Skin of body (tissue), 2 donors: ENCODE measurements around the gene HRH1. TPM values are rescaled to one million over a fixed set of nuclear protein-coding genes. Genes with fewer than 3 reads are reported as not detected.
"Not testable (repeated sequence)": the region's sequence is repeated elsewhere in the genome, so short reads cannot be mapped to it uniquely, and the experiment has no call there.

ENCODE experiments used
- DNase-seq: peaks from one replicate; lab custom pipeline; 2025; lab: John Stamatoyannopoulos, UW
- total RNA-seq: library from RNA; depleted of rRNA; stranded (reverse); fragments of >200 nt; gene quantifications from one replicate; pipeline ENCODE4 v1.2.3, GENCODE V29; 2014

Gene HRH1
- total RNA-seq, 1 donor from 2014 or later, result 10.1 TPM

- peak; percentile 68 for DNase-seq
These were observed 82.5 kb downstream of the HRH1 start for GRCh38 chr3:11236588-11237461.

GRCh38 chr3:11238060-11238459 lies 83.8 kb downstream of the HRH1 start:
- no peak for DNase-seq

- no peak for DNase-seq
These were observed 84.6 kb downstream of the HRH1 start for GRCh38 chr3:11238880-11239279.

DNA sequence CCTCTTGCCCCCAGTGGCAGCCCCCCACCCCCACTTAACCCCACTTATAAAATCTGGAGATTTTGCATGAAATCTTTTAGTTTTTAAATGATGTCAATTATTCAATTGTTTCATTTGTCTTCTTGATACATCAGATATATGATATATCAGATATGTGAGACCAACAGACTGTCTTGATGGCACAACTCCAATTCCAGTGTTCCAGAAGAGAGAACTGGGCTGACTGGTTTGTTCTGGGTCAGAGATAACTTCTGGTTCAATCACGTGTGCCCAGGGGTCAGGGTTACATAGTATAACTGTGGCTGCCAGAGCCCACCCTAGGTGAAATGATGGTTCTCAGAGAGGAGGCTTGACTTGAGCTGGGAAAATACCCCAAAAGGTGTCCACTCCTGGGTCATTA lies 85.5 kb downstream of the HRH1 start:
- DNase-seq, result no peak

- no peak for DNase-seq
These were observed 86.2 kb downstream of the HRH1 start for GRCh38 chr3:11240496-11240895.

- DNase-seq, result no peak
These were observed 89.9 kb downstream of the HRH1 start for GRCh38 chr3:11244121-11244677.

- DNase-seq, result no peak
These were observed 91.0 kb downstream of the HRH1 start for GRCh38 chr3:11245276-11245675.

DNA sequence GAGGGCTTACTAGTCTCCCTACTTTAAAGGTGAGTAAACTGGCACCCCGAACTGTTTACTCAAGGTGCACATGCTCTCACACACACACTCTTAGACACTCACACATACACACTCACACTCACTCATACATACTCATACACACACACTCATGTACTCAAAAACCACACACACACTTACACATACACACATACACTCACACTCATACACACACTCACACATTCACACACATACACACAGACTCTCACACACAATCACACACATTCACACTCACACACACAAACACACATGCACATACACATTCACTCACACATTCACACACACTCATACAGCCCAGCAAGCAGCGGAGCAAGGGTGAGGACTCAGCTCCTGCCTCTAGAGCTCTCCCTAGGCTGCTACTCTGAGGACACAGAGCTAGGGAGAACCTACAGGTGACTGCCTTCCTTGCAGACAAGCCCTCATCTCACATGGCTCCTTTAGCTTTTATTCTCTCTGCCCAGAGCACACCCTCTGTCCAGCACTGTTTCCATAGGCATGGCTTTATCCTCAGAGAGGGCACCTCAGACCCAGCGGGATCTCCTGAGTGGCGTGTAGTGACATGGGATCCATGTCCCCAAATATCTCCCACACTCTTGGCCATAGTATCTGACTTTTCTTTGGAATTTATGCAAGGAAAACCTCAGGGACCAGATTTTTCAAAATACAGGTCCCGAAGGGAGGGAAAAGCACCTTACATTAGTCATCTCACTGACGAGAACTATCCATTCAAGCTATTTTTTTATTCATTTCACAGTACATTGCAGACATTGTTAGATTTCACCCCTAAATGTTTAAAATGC lies 91.8 kb downstream of the HRH1 start:
- DNase-seq, result no peak

DNA sequence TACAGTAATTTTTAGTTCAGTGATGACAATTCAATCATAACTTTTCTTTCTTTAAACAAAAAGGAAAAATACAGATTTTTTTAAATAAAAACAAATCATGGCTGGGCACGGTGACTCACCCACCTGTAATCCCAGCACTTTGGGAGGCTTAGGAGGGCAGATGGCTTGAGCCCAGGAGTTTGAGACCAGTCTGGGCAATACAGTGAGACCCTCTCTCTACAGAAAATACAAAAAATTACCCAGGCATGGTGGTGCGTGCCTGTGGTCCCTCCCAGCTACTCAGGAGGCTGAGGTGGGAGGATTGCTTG lies 92.3 kb downstream of the HRH1 start:
- no peak for DNase-seq

DNA sequence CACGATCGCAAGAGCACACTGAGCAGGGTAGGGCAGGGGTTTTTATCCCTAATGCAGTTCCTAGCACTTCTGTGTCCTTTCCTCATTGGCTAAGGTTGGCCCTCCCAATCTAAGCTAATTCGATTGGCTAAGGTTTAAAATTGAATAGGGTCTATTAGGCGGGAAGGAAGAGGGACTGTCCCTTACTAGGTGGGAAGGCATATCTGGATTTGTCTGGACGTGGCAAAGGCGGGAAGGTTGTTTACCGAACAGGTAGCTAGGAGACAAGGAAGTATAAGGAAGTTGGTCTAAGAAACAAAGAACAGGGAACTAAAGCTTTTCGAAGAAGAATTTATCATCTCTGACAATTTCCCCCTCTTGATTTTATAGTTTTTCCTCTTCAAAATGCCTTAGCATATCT lies 93.1 kb downstream of the HRH1 start:
- DNase-seq, result no peak

- DNase-seq, result no peak
These were observed 94.3 kb downstream of the HRH1 start for GRCh38 chr3:11248596-11248995.

GRCh38 chr3:11250902-11251806 lies 96.9 kb downstream of the HRH1 start:
- no peak for DNase-seq

GRCh38 chr3:11251807-11252176 lies 97.5 kb downstream of the HRH1 start:
- no peak for DNase-seq

DNA sequence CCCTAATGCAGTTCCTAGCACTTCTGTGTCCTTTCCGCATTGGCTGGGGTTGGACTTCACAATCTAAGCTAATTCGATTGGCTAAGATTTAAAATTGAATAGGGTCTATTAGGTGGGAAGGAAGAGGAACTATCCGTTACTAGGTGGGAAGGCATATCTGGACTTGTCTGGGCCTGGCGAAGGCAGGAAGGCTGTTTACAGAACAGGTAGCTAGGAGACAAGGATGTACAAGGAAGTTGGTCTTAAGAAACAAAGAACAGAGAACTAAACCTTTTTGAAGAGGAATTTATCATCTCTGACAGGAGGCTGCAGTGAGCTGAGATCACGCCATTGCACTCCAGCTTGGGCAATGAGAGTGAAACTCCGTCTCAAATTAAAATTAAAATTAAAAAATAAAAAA lies 100.6 kb downstream of the HRH1 start:
- no peak for DNase-seq

GRCh38 chr3:11255537-11255936 lies 101.2 kb downstream of the HRH1 start:
- not testable (repeated sequence) for DNase-seq

- DNase-seq, result no peak
These were observed 104.7 kb downstream of the HRH1 start for GRCh38 chr3:11258958-11259357.

DNA sequence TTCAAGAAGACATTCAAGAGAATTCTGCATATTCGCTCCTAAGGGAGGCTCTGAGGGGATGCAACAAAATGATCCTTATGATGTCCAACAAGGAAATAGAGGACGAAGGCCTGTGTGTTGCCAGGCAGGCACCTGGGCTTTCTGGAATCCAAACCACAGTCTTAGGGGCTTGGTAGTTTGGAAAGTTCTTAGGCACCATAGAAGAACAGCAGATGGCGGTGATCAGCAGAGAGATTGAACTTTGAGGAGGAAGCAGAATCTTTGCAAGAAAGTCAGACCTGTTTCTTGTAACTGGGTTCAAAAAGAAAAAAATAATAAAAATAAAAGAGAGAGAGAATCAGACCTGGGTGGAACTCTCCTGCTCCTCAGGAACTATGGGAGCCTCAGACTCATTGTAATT lies 106.2 kb downstream of the HRH1 start:
- DNase-seq, result no peak

- no peak for DNase-seq
These were observed 114.7 kb downstream of the HRH1 start for GRCh38 chr3:11269007-11269406.

DNA sequence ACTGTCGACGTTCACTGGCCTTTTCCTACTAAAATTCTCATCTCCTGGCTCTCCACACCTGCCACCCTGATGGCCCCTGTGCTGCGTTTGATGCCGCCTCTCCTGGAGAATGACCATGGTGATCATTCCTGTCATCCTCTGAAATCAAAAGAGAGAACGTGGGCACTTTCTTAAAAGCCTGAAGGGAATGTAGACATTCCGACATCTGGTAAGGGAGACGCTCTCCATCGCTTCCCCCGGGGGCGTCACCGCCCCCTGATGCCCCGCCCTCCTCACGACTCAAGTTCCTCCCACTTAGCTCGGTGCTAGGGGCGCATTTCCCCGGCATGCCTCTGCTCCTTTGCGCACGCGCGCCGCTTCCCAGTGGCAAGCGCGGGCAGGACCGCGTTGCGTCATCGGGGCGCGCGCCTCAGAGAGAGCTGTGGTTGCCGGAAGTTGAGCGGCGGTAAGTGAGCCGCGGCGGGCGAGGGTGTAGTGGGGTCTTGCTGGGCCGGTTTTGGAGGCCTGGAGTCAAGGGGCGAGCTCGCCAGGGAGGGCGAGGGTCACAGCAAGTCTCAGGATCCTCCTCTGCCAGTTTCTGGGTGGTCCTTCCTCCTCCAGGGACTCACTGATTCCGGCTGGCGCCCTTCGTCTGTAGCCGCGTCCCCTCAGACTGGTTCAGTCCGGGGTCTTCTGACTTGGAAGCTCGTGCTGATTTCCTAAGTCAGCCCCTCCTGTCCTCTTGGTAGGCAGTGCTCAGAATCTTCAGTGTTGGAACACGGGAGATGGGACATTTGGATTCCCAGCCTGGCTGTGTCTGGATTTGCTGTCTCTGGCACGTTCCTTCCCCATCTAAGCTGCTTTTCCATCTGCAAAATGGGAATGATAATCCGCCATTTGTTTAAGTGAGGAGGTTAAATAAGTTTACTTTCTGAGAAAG lies 118.0 kb downstream of the HRH1 start, which contains the start of gene ATG7:
Gene ATG7, plus strand, starts transcription at position 412 of the 919 bp plus-strand sequence. CDS start 26,299 bp downstream, outside the sequence.
- peak; percentile 96 for DNase-seq

DNA sequence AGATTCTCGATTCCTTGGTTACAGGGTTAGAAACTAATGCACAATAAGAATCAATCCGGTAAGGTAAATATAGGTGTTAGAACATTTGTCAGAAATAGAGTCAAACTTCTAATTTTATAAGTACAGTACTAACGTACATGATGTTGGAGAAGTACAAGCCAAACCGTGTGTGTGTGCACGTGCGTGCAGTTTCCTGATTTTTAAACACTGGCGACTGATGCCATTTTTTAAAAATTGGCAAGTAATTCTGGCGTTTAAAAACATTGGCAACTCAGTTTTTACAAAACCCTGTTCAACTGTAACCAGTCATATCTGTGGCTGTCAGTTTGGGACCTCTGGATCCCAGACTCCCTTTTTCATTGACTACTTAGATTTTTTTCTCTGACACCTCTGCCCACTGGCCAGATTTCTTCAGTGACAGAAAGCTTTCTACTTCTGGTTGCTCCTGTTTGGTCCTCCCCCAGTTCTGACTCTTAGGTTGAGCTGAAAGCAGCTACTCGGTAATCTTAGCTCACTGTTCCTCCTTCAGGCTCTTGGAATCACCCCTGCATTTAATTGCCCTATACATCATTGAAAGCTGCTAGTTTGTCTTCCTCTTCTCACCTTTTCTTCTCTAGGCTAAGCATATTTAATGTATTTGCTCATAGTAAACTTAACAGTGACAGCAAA lies 118.7 kb downstream of the HRH1 start:
- no peak for DNase-seq
